ENCODE measurements around the gene CDCA8.
A peak's percentile ranks its signal among the peaks of the same experiment; 100 is the strongest.

The CDCA8 gene

GRCh38 chr1:37692078-37692833, at the start of gene CDCA8:
TSS of gene CDCA8 (plus strand) at chr1:37692516. CDS start at chr1:37692691, 175 bp downstream.
- peak; percentile 86 for DNase-seq

DNA sequence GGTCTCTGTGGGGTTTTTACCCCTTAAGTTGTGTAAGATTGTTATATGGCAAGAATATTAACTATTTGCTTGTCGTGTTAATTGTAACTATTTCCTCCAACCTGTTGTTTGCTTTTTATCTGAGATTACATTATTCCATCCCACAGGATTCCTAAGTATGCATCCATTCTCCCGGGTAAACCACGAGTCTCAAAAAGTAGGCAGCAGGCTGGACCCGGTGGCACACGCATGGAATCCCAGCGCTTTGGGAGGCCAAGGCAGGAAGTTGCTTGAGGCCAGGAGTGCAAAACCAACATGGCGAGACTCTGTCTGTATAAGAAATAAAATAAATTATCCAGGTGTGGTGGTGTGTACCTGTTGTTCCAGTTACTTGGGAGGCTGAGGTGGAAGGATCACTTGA, 45.0 kb upstream of the CDCA8 start:
- DNase-seq = no peak

DNA sequence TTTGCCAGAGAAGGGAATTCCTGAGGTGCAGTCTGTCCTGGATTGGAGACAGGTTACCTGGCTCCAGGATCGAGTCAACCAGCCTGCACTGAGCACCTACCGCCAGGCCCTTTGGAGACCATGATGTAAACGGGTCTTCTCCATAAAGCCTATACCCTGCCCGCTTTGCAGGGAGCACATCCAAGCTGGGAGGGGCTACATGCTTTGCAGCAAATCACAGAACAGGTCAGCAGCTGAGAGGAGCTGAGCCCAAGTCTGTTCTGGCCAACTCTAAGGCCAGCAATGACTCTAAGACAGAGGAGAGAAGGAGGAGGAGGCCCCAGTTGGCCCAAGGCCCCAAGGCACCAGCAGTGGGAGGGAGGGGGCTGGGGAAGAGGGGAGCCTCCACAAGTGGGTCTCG, 42.1 kb upstream of the CDCA8 start:
- DNase-seq = no peak

DNA sequence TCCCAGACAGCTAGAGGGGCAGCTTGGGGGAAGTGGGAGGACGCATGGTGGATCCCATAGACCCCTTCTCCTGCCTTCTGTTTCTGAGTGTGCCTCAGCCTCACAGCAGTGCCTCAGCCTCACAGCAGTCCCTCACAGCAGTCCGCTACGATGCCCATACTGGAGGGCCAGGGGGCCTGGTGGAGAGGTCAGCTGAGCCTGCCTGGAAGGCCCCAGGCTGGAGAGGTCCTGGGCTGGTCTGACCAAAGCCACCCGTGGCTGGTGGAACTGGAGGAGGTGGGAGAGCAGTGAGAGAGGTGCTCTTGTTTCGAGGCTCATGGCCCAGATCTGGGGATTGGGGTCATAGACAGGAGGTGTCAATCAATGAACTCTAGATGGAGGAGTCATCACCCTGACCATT, 41.6 kb upstream of the CDCA8 start:
- DNase-seq = no peak

DNA sequence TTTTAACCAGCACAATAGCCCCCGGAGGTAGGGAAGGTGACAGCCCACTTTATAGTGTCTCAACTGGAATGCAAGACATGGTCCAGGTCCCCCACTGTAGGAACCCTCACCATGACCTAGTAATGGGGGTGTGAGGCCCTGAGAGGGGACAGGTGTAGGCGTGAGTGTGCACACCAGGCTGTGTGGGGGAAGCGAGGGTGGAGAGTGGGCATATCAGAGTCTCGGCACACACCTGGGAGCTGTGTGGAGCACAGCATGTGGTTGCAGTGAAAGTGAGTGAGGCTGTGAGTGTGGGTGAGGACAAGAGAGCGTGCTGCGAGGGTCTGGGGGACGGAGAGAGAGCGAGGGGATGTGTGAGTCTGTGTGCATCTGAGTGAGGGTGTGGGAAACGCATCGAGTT, 40.5 kb upstream of the CDCA8 start:
- DNase-seq = no peak

DNA sequence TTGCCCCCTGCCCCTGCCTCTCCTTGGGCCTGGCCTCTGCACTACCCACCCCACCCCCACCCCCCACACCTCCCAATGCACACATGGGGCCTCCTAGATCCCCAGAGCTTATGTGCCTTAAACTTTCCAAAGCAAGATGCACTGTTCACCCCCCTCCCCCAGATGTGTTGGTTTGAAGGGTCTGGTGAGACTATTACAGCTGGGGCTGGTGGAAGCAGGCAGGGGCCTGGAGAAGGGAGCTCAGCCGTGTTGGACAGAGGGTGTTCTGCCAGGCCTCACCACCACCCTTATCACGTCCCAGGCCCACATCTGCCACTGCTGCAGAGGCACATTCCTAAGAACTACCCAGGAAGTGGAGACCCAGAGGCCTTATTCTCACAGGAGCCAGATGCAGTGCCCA, 39.3 kb upstream of the CDCA8 start:
- DNase-seq = no peak

DNA sequence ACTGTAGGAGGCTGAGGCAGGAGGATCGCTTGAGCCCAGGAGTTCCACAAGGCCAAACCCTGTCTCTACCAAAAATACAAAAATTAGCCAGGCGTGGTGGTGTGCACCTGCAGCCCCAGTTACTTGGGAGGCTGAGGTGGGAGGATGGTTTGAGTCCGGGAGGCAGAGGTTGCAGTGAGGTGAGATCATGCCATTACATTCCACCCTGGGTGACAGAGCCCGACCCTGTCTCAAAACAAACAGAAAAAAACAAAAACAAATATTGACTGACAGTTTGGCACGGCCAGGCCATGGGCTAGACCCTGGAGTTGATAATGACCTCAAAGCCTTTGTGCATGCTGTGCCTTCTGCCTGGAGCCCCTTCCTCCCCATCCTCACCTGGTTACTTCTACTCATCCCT, 38.4 kb upstream of the CDCA8 start:
- DNase-seq = no peak

DNA sequence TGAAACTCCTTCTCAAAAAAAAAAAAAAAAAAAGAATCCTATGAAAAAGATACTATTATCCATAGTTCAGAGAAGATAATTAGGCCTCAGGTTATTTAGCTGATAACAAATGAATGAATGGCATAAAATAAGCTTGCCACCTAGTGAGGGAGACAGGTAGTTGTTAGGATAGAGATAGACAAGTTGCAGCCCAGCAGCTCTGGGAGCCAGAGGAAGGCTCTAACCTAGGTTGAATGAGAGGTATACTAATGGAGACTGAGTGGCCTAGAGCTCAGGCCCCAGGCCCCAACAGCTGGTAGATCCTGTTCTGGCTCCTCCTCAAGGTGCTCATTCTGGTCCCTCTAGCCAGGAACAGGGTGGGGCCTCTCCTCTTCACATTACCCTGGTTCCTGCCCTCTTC, 37.0 kb upstream of the CDCA8 start:
- DNase-seq = no peak

- DNase-seq = no peak
Observed at GRCh38 chr1:37656026-37656425, 36.3 kb upstream of the CDCA8 start.

DNA sequence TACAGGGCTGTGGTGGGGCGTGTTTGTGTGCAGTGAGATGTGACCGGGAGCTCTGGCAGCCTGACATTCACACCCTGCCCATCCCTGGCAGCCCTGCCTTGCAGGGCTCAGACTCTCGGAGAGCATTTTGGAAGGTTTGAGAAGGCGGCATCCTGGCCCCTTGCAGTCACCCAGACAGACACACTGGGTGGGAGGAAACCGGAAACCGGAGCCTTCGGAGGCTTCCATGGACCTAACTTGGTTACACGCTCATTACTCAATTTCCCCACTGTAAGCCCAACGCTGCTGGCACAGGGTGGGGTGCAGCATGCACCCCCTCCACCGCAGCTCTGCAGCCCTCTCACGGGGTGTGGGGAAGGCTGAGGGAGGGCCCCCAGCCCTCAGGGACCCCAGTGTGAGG, 35.4 kb upstream of the CDCA8 start:
- no peak for DNase-seq

GRCh38 chr1:37657620-37658412, 34.5 kb upstream of the CDCA8 start:
- DNase-seq = no peak

DNA sequence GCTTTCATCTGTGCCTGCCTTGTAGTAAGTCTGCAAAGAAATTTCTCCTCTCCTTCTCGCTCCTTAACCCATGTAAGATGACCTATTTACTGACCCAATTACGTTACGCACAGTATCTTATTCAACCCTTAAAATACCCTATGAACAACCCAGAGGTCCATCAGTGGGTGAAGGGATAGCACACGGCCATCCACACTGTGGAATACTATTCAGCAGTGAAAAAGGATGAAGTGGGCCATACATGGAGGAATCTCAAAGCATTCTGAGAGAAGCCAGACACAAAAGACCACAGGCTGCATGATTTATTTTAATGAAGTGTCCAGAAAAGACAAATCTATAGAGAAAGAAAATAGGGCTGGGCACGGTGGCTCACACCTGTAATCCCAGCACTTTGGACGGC, 33.8 kb upstream of the CDCA8 start:
- no peak for DNase-seq

- DNase-seq = no peak
Observed at GRCh38 chr1:37660664-37661063, 31.7 kb upstream of the CDCA8 start.

DNA sequence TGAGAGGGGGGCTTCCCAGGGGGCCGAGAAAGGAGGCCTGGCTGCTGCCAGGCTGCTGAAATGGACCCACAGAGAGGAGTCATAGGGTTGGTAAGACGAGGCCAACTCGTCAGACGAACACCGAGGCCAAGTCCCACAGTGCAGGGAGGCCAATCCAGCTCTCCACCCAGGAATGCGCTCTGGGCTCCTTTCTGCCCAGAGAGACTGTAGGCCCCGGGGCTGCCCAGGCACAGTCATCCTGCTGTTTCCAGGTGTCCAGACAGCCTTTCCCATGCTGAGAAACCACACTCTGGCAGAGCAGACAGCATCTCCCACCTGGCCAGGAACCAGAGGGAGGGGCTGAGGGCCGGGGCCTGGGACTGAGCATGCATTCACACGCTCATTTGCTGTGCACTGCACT, 30.9 kb upstream of the CDCA8 start:
- no peak for DNase-seq

- DNase-seq = no peak
Observed at GRCh38 chr1:37662031-37662755, 30.1 kb upstream of the CDCA8 start.

DNA sequence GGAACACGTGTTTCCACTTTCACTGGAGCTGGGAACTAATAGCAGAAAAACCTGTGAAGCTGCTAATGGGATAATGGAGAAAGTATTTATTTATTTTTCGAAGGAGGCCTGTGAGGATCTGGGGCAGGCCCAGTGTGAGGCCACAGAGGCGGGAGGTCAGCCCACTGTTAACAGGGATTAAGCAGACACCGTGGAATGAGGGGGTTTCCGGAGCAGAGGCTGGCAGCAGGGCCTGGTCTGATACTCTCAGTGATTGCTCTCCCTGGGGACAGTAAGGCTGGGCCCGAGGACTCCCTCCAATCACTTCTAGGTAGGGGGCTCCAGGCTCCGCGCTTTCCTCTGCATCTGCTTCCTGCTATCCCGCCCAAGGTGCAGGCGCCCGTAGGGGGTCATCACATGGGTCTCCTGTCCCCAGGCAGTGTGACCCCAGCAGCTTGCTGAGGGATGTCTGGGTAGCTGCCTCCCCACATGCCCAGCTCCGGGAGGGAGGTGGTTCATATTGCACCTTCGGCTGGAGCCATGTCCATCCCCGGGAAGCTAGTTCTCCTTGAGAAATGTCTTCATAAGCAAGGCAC, 28.8 kb upstream of the CDCA8 start:
- DNase-seq = no peak

DNA sequence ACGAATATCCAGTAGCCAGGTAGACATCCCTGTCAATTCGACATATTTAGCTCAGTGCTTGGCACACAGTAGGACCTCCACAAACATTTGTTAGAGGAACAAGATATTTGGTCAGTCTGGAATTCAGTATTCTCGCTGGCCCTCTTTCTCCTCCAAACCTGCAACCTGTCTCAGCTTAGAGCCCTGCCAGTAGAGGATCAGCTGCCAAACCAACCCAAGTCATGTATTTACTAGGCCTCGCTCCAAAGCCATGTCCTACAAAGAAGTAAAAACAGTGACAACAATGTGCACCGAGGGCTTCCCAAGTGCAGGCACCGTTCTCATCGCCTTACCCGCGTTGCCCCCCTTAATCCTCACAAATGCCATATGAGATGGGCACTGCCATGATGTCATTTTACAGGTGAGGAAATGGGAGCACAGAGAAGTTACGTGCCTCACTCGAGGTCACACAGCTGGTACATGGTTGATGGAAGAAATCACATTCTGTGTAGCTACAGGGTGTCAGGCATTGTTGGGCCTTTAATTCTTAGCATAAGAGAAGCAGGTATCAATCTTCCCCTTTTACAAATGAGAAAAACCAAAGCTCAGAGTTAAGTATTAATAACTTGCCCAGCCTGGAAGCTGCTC, 26.0 kb upstream of the CDCA8 start:
- DNase-seq = no peak

GRCh38 chr1:37667023-37667671, 25.2 kb upstream of the CDCA8 start:
- DNase-seq = no peak

DNA sequence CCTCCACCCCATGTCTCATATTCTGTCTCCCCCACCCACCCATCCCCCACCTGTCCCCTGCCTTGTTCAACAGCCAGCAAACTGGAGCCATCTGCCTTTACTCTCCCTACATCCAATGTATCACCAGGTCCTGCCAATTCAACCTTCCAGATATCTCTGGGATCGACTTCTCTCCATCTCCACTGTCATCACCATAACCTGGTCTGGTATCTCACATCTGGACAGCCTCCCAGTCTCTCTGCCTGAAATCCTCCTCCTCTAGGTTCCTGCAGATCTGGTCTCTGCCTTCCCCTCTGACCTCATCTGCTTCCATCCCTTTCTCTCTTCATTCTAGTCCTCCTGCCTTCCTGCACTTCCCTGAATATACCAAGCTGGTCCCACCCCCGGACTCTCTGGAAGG, 22.2 kb upstream of the CDCA8 start:
- no peak for DNase-seq

DNA sequence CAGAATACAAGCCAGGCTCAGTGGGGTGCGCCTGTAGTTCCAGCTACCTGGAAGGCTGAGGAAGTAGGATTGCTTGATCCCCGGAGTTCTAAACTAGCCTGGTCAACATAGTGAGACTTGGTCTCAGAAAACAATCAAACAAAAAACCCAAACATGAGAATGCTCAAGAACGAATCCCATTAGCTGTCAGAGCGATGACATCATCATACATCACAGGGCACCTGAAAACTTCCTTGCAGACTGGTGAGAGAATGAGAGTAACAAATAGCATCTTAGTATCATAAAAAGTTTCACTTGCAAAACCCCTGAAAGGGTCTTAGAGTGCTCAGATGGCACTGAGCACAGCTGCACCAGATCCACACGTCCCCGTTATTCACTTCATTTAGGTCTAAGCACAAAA, 21.1 kb upstream of the CDCA8 start:
- no peak for DNase-seq

- no peak for DNase-seq
Observed at GRCh38 chr1:37672136-37672870, 20.0 kb upstream of the CDCA8 start.

GRCh38 chr1:37673920-37674319, 18.4 kb upstream of the CDCA8 start:
- no peak for DNase-seq

All from NCI-H748 treated with DMSO at 0.1 percent for 48 hours (cell line).